Osteoblast (primary cell): ENCODE data around the gene DPY30. TPM values are rescaled to one million over a fixed set of nuclear protein-coding genes. Genes with fewer than 3 reads are reported as not detected.
A peak's percentile ranks its signal among the peaks of the same experiment; 100 is the strongest.

Source experiments
- DNase-seq: peaks from one replicate; pipeline ENCODE4 v3.0.0; 2011; ENCODE audit warnings: low spot score, mixed read lengths; ENCODE audit not compliant: insufficient read length; ENCODE audit errors: missing footprints
- H2AFZ ChIP-seq: 2 replicates; pipeline ENCODE4 v1.6.0; 2011; ENCODE audit warnings: mild to moderate bottlenecking, low read length
- H3K27ac ChIP-seq: 2 replicates; pipeline ENCODE4 v1.5.1; 2011; ENCODE audit warnings: mild to moderate bottlenecking, low read depth, low read length, moderate library complexity
- H3K27me3 ChIP-seq: 2 replicates; pipeline ENCODE4 v1.6.0; 2012; ENCODE audit warnings: mild to moderate bottlenecking, control low read depth, inconsistent platforms, low read length, moderate library complexity; ENCODE audit not compliant: insufficient read depth
- H3K36me3 ChIP-seq: 2 replicates; pipeline ENCODE4 v1.5.1; 2011; ENCODE audit warnings: mild to moderate bottlenecking, low read length, control low read depth, moderate library complexity; ENCODE audit not compliant: insufficient read depth
- H3K4me1 ChIP-seq: 2 replicates; pipeline ENCODE4 v1.5.1; 2011; ENCODE audit warnings: mild to moderate bottlenecking, low read length, control low read depth, moderate library complexity; ENCODE audit not compliant: insufficient read depth
- H3K4me2 ChIP-seq: 2 replicates; pipeline ENCODE4 v1.6.0; 2011; ENCODE audit warnings: mild to moderate bottlenecking, low read length; ENCODE audit not compliant: insufficient read depth
- H3K4me3 ChIP-seq: fragments of 200-600 bp; sonication (generic); 3 replicates; pipeline ENCODE4 v1.5.1; 2012; ENCODE audit warnings: mild to moderate bottlenecking, low read length, inconsistent platforms; ENCODE audit not compliant: insufficient read depth
- H3K79me2 ChIP-seq: 2 replicates; pipeline ENCODE4 v1.6.0; 2012; ENCODE audit warnings: mild to moderate bottlenecking, low read length, control low read depth, inconsistent platforms; ENCODE audit not compliant: insufficient read depth
- H3K9me3 ChIP-seq: 2 replicates; pipeline ENCODE4 v1.5.1; 2011; ENCODE audit warnings: low read depth, low read length, control low read depth
- H4K20me1 ChIP-seq: 2 replicates; pipeline ENCODE4 v1.6.0; 2012; ENCODE audit warnings: mild to moderate bottlenecking, low read length, control low read depth; ENCODE audit not compliant: insufficient read depth
- total RNA-seq: library from RNA; depleted of rRNA; stranded (reverse); fragments of >200 nt; gene quantifications from 2 replicates; pipeline ENCODE4 v1.2.3, GENCODE V29; 2012
- TF ChIP-seq, protein P1 (sequence below): IDR thresholded peaks from 2 replicates; pipeline ENCODE4 v1.5.1; 2011; ENCODE audit warnings: mild to moderate bottlenecking, low read depth, low read length, moderate library complexity; ENCODE audit errors: extremely low read depth

DPY30 gene
- total RNA-seq, 1 donor = 30.4 TPM

DNA sequence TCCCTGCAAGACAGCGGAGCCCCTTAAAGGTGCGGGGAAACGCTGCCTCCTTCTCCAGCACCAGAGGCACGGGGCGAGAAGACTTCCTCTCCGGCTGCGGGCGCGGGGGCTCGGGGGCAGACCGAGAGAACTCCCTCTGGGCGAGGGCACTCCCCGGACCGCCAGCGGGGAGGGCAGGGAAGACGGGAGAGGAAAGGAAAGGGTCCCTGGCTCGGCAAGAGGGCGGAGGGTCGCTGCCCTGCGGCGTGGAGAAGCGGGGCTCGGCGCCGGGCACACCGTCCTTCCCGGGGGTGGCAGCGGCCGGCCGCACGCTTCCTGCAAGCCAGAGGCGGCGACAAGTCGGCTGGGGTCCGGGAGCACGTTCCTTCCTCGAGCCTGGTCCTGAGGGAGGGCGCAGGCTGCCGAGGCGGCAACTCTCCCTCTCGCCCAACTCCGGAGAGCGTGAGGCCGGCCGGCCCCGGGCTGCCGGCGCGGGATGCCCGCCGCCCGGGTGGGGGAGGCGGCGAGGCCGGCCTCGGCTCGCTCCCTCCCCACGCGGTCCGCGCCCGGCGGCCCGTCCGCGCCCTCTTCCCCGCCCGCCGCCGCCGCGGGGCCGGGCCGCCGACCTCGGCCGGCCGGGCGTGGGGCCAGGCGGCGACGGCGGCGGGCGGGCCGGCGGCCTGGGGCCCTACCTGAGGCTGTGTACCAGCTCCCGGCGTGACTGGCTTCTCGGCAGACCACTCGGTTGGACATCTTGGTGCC lies 29.9 kb downstream of the DPY30 start:
- peaks cover 37% of the 10 kb centered on the region for H4K20me1 ChIP-seq
- peaks cover 2% of the 10 kb centered on the region for H3K36me3 ChIP-seq

DNA sequence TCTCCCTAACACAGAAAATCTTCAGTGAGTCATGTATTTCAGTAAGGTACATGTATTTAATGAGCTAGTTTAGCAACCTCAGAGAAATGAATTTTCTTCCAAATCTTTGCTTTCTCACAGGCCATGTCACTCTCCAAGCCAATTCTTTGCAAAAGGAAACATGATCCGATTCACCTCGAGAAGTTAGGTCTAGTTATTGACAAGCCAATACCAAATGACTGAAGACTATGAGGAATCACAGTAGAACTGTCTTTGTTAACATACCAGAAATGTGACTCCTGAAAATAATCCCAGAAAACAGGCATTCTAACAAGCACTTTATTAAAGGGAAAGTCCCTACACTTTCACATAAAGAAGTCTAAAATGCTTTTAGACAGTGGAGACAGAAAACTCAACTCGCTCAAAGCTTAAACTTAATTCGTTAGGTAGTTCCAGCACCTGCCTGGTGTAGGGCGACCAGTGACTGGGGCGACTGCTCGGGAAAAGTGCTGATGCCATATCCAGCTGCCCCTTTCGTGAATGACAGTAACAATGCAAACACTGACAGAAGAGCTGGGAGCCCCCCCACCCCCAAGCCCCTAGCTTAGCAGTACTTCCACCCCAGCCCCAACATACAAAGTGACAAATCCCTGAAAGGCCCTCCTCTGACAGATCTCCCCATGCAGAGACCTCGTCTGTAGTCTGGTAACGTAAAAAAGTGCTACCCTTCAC lies 30.6 kb downstream of the DPY30 start:
- Histone ChIP-seq H3K4me2 (peak overlapping the region; percentile 81), H2AFZ (peak overlapping the region; percentile 55), H4K20me1 (peaks cover 44% of the 10 kb centered on the region), H3K9me3 (no peaks in the 10 kb centered on the region), H3K27ac (peak overlapping the region; percentile 53), H3K4me3 (peak overlapping the region; percentile 90), H3K27me3 (no peaks in the 10 kb centered on the region), H3K4me1 (peaks cover 10% of the 10 kb centered on the region), H3K36me3 (peaks cover under 1% of the 10 kb centered on the region), H3K79me2 (peaks cover 58% of the 10 kb centered on the region)
- peak; percentile 80 for DNase-seq
- TF ChIP-seq, protein P1, sequence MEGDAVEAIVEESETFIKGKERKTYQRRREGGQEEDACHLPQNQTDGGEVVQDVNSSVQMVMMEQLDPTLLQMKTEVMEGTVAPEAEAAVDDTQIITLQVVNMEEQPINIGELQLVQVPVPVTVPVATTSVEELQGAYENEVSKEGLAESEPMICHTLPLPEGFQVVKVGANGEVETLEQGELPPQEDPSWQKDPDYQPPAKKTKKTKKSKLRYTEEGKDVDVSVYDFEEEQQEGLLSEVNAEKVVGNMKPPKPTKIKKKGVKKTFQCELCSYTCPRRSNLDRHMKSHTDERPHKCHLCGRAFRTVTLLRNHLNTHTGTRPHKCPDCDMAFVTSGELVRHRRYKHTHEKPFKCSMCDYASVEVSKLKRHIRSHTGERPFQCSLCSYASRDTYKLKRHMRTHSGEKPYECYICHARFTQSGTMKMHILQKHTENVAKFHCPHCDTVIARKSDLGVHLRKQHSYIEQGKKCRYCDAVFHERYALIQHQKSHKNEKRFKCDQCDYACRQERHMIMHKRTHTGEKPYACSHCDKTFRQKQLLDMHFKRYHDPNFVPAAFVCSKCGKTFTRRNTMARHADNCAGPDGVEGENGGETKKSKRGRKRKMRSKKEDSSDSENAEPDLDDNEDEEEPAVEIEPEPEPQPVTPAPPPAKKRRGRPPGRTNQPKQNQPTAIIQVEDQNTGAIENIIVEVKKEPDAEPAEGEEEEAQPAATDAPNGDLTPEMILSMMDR = no peak

More for the DNA sequence above, 29.9 kb downstream of the DPY30 start:
- Histone ChIP-seq H3K27me3 (no peaks in the 10 kb centered on the region), H3K4me3 (peak overlapping the region; percentile 90), H3K9me3 (no peaks in the 10 kb centered on the region), H3K4me1 (peaks cover 10% of the 10 kb centered on the region), H3K4me2 (peak overlapping the region; percentile 81), H2AFZ (peak overlapping the region; percentile 55), H3K79me2 (peaks cover 51% of the 10 kb centered on the region), H3K27ac (peak overlapping the region; percentile 53)
- peak; percentile 91 for DNase-seq
- TF ChIP-seq, protein P1 = no peak

DNA sequence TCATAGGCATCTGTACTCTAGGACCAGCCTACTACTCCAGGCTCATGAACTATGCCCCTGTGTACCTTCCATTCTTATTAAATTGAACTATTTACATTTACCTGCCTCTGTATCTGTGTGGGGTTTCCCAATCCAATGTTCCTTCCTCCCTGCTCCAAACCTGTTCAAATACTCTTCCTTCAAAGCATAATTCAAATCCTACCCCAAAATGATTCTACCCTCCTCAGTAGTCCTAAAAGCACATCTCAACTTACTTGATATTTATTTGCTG lies 32.5 kb downstream of the DPY30 start:
- Histone ChIP-seq H3K27ac (no peak overlapping the region), H3K9me3 (no peaks in the 10 kb centered on the region), H3K27me3 (no peaks in the 10 kb centered on the region), H4K20me1 (peaks cover 52% of the 10 kb centered on the region), H3K79me2 (peaks cover 75% of the 10 kb centered on the region), H3K4me3 (no peak overlapping the region), H3K4me2 (no peak overlapping the region), H3K4me1 (peaks cover 10% of the 10 kb centered on the region), H2AFZ (no peak overlapping the region), H3K36me3 (no peaks in the 10 kb centered on the region)
- DNase-seq = no peak
- TF ChIP-seq, protein P1 = no peak

DNA sequence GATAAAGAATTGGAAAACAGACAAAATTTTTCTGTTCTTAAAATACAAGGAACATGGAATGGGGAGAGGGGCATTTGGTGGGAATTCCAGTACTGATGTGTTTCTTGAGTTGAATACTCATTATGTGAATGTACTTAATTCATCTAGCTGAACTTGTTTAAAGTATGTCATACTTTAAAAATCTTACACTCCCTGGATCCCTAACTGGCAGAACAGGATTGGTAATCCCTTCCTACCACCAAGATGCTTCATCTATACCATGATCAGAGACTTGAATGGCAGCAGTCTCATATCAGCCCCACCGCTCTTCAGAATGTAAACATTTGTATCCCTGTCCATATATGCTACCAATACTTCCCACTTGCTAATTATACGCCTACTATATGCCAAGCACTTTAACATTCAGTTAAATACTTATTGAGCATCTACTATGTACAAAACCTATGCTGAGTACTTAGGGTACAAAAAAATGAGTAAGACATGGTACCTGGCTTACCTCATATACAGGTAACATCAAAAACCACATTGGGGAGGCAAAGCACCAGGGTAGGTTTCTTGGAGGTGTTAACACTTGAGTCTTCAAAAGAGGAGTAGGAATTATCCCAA lies 34.1 kb downstream of the DPY30 start:
- Histone ChIP-seq H3K36me3 (no peaks in the 10 kb centered on the region), H3K27me3 (no peaks in the 10 kb centered on the region), H3K79me2 (peaks cover 88% of the 10 kb centered on the region), H4K20me1 (peaks cover 59% of the 10 kb centered on the region), H3K27ac (no peak overlapping the region), H3K4me2 (no peak overlapping the region), H2AFZ (no peak overlapping the region), H3K9me3 (no peaks in the 10 kb centered on the region), H3K4me3 (no peak overlapping the region), H3K4me1 (peaks cover 4% of the 10 kb centered on the region)
- TF ChIP-seq, protein P1 = no peak
- DNase-seq = no peak
